Measurements from ENCODE around the gene UTS2R.

The UTS2R gene

DNA sequence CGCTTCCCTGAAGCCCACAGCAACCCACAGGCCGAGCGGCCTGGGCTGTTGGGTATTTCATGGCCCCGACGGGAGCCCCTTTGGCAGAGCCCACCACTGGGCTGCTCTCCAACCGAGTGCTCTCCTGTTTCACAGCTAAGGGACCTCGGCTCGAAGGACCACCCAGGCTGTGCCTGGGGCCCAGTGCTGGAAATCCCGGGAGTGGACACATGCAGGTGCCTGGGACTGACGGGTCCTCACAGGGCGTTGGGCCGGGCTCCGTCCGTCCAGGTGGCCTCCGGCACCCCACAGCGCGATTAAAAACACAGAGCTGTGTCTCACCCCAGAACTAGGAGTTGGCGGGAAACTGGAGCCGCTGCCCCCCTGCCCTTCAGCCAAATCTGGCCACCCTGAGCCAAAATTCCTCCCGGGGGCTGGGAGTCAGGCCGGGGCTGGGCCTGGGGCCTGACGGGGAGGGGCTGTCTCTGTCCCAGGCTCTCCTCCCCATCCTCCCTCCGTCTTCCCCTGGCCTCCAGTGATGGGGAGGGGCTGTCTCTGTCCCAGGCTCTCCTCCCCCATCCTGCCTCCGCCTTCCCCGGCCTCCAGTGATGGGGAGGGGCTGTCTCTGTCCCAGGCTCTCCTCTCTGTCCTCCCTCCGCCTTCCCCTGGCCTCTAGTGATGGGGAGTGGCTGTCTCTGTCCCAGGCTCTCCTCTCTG lies 14.1 kb downstream of the UTS2R start:
- TF ChIP-seq, protein P1, sequence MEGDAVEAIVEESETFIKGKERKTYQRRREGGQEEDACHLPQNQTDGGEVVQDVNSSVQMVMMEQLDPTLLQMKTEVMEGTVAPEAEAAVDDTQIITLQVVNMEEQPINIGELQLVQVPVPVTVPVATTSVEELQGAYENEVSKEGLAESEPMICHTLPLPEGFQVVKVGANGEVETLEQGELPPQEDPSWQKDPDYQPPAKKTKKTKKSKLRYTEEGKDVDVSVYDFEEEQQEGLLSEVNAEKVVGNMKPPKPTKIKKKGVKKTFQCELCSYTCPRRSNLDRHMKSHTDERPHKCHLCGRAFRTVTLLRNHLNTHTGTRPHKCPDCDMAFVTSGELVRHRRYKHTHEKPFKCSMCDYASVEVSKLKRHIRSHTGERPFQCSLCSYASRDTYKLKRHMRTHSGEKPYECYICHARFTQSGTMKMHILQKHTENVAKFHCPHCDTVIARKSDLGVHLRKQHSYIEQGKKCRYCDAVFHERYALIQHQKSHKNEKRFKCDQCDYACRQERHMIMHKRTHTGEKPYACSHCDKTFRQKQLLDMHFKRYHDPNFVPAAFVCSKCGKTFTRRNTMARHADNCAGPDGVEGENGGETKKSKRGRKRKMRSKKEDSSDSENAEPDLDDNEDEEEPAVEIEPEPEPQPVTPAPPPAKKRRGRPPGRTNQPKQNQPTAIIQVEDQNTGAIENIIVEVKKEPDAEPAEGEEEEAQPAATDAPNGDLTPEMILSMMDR (conservative IDR thresholded peaks at IDR 0.05; ENCODE audit: low read length): no peak
- DNase-seq (ENCODE audit: low read depth): no peak
- no peak overlapping the region for H3K4me3 ChIP-seq (ENCODE audit: low read length)

GRCh38 chr17:82386255-82386831 lies 14.8 kb downstream of the UTS2R start:
- TF ChIP-seq, protein P1 (conservative IDR thresholded peaks at IDR 0.05; ENCODE audit: low read length): no peak
- no peak overlapping the region for H3K4me3 ChIP-seq (ENCODE audit: low read length)
- DNase-seq (ENCODE audit: low read depth): no peak

GRCh38 chr17:82386881-82387704 lies 15.5 kb downstream of the UTS2R start:
- TF ChIP-seq, protein P1 (conservative IDR thresholded peaks at IDR 0.05; ENCODE audit: low read length): no peak
- DNase-seq (ENCODE audit: low read depth): no peak
- no peak overlapping the region for H3K4me3 ChIP-seq (ENCODE audit: low read length)

DNA sequence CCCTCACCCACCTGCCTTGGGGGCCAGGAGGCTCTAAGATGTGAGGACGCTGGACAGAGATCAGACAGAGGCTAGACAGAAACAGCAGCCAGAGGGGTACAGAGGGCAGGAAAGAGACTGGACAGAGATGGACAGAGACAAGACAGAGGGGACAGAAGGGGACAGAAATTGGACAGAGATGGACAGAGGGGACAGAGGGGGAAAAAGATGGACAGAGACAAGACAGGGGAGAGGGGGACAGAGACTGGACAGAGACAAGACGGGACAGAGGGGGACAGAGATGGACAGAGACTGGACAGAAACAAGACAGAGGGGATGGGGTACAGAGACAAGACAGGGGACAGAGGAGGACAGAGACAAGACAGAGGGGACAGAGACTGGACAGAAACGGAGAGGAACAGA lies 16.1 kb downstream of the UTS2R start:
- no peak overlapping the region for H3K4me3 ChIP-seq (ENCODE audit: low read length)
- DNase-seq (ENCODE audit: low read depth): no peak
- TF ChIP-seq, protein P1 (conservative IDR thresholded peaks at IDR 0.05; ENCODE audit: low read length): no peak

GRCh38 chr17:82388223-82388921 lies 16.8 kb downstream of the UTS2R start:
- DNase-seq (ENCODE audit: low read depth): no peak
- TF ChIP-seq, protein P1 (conservative IDR thresholded peaks at IDR 0.05; ENCODE audit: low read length): no peak
- no peak overlapping the region for H3K4me3 ChIP-seq (ENCODE audit: low read length)

DNA sequence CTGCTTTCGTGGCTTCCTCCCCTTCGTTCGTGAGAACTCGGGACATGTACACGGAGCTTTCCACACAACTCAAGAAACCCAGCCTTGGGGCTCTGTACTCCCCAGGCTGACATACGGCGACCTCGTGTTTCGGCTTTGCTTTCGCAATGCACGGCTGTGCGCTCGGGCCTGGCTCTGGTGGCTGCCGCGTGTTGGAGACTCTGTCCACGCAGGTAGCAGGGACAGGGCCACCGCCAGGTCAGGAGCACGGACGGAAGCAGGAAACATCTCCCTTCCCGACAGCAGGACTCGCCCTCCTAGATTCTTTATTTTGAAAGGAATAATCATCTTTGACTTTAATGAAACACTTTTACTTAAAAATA lies 17.3 kb downstream of the UTS2R start:
- no peak for DNase-seq (ENCODE audit: low read depth)
- H3K4me3 ChIP-seq (ENCODE audit: low read length): no peak overlapping the region
- TF ChIP-seq, protein P1 (conservative IDR thresholded peaks at IDR 0.05; ENCODE audit: low read length): no peak
